ENCODE measurements around the gene RDH12.

DNA sequence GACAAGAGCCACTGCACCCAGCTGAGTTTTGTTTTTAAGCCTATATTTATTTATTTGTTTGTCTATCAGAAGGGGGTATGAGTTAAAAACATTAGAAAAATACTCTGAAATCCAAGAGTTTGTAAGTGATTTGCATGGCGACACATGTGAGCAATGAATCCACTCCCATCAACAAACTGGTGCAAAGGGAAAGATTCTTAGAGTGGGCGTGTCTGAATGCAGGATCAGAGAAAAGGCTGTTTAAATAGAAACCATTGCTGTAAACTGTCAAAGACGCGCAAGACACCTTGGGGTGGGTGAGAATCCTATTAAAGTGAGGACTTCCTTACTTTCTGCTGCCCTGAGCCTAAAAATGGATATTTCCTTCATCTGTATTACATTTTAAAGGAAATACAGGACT, 62.8 kb downstream of the RDH12 start:
- TF ChIP-seq, protein P1, sequence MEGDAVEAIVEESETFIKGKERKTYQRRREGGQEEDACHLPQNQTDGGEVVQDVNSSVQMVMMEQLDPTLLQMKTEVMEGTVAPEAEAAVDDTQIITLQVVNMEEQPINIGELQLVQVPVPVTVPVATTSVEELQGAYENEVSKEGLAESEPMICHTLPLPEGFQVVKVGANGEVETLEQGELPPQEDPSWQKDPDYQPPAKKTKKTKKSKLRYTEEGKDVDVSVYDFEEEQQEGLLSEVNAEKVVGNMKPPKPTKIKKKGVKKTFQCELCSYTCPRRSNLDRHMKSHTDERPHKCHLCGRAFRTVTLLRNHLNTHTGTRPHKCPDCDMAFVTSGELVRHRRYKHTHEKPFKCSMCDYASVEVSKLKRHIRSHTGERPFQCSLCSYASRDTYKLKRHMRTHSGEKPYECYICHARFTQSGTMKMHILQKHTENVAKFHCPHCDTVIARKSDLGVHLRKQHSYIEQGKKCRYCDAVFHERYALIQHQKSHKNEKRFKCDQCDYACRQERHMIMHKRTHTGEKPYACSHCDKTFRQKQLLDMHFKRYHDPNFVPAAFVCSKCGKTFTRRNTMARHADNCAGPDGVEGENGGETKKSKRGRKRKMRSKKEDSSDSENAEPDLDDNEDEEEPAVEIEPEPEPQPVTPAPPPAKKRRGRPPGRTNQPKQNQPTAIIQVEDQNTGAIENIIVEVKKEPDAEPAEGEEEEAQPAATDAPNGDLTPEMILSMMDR (IDR thresholded peaks at IDR 0.05; ENCODE audit: low read length) = no peak
- no peak for TF ChIP-seq EZH2 (IDR thresholded peaks at IDR 0.05; ENCODE audit: borderline replicate concordance, low read length)

Measured in OCI-LY1 (cell line).